NCI-H1092 treated with DMSO at 0.1 percent for 48 hours (cell line): ENCODE measurements around the gene ALPG.
"Not testable (repeated sequence)": the region's sequence is repeated elsewhere in the genome, so short reads cannot be mapped to it uniquely, and the experiment has no call there.

Experiments
- DNase-seq: peaks from one replicate; lab custom pipeline; 2025; lab: John Stamatoyannopoulos, UW

Gene ALPG

DNA sequence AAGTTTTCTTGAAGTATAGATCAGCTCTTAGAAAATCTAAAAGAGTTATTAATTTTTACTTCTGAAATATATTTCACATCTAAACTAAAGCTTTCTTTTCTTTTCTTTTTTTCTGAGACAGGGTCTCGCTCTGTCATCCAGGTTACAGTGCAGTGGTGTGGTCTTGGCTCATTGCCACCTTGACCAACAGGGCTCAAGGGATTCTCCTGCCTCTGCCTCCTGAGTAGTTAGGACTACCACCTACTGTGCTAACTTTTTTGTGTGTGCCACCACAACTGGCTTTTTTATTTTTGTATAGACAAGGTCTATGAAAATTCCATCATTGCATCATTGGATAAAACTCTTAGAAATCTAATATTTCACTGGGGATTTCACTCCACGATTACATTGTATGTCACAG, 10.0 kb upstream of the ALPG start:
- no peak for DNase-seq

DNA sequence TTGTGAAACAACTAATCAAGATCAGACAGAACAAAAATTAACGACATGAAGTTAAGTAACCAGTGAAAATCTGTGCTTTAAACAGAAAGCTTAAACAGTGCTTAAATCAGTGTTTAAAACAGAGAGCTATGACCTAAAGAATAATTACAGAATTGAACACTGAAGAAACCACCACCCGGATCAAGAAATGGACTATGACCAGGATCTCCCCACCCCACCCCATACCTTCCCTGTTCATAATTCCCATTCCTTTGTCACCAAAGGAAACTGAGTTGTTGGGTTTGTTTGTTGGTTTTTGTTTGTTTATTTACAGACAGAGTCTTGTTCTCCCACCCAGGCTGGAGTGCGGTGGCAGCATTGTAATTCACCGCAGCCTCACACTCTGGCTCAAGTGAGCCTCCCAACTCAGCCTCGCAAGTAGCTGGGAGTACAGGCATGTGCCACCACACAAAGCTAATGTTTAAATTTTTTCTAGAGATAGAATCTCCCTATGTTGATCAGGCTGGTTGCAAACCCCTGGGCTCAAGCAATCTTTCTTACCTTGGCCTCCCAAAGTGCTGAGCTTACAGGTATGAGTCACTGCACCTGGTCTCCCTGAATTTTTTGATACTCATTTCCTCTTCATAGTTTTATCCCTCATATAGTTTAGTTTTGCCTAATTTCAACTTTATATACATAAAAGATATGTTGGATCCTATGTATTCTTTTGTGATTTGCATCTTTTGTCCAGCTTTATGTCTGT, 8.2 kb upstream of the ALPG start:
- no peak for DNase-seq

GRCh38 chr2:232400256-232401015, 6.2 kb upstream of the ALPG start:
- DNase-seq = no peak

GRCh38 chr2:232402518-232402917, 4.1 kb upstream of the ALPG start:
- no peak for DNase-seq

GRCh38 chr2:232405943-232406510, 617 bp upstream of the ALPG start:
- no peak for DNase-seq

DNA sequence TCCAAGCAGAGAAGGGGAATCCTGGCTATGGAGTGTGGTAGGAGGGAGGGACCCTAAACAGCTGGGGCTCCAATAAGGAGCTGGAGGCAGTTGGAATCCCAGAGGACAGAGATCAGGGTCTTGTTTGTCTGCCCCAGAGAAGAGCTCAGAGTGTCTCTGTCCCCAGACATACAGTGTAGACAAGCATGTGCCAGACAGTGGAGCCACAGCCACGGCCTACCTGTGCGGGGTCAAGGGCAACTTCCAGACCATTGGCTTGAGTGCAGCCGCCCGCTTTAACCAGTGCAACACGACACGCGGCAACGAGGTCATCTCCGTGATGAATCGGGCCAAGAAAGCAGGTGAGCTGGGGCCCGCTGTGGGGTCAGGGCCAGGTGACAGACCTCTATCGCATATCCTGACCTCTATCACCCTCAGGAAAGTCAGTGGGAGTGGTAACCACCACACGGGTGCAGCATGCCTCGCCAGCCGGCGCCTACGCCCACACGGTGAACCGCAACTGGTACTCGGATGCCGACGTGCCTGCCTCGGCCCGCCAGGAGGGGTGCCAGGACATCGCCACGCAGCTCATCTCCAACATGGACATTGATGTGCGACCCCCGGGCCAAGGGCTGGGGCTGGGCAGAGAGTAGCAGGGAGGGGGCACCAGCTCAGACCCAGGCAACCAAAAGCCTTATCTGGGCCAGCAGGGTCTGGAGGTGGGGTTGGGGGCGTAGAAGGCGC, 945 bp downstream of the ALPG start:
- not testable (repeated sequence) for DNase-seq

- not testable (repeated sequence) for DNase-seq
These were observed 1.6 kb downstream of the ALPG start for GRCh38 chr2:232408269-232408668.

DNA sequence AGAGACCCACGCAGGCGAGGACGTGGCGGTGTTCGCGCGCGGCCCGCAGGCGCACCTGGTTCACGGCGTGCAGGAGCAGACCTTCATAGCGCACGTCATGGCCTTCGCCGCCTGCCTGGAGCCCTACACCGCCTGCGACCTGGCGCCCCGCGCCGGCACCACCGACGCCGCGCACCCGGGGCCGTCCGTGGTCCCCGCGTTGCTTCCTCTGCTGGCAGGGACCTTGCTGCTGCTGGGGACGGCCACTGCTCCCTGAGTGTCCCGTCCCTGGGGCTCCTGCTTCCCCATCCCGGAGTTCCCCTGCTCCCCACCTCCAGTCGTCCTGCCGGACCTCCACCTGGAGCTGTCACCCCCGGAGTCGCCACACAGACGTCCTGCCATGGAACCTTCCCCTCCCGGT, 3.0 kb downstream of the ALPG start:
- DNase-seq = not testable (repeated sequence)

DNA sequence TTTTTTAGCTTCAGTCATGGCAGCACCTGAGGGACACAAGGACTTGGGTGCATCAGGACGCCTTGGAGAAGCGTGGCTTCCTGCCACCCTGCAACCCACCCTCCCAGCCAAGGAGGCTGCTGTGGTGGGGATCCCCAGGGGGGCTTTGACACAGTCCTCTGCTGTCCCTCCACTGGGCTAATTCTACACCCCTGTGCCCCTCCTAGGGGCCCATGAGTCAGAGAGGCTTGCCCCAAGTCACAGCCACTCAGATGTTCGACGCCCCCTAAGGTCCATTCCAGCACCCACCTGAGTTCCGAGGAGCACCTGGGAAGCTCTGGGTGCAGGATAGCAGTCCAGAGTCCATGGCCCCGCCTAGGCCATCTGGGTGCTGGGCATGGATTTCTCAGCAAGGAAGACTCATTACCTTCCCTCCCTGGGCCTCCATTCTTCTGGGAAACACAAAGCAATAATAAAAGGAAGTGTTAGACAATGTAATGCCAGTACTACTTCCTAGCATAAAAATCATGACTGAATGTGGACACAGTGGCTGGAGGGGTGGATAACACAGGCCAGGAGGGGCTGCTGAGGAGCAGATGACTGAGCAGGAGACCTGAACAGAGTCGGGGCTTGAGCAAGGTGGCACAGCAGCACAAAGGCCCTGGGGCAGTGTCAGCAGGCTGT, 3.7 kb downstream of the ALPG start:
- no peak for DNase-seq

DNA sequence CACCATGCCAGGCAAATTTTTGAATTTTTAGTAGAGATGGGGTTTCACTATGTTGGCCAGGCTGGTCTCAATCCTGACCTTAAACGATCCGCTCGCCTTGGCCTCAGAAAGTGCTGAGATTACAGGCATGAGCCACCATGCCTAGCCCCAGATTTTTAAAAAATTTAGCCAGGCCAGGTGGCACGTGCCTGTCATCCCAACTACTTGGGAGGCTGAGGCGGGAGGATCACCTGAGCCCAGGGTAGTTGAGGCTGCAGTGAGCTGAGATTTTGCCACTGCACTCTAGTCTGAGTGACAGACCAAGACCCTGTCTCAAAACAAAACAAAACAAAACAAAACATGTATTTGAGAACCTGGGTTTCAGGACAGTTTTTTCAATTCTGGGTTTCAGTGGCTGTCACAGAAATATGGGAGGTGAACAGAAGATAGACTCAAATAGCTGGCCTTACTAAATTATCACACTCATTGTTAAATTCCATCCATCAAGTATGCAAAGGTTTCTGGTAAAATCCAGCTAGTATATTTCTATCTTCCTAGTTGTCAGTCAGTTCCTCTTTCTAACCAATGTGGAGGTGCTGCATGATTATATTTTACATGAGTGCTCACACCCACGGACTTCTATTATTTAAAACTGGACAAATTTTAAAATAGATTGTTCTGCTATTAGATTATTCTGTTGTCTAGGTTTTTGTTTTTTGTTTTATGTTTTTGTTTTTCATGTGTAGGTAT, 5.4 kb downstream of the ALPG start:
- DNase-seq = no peak

DNA sequence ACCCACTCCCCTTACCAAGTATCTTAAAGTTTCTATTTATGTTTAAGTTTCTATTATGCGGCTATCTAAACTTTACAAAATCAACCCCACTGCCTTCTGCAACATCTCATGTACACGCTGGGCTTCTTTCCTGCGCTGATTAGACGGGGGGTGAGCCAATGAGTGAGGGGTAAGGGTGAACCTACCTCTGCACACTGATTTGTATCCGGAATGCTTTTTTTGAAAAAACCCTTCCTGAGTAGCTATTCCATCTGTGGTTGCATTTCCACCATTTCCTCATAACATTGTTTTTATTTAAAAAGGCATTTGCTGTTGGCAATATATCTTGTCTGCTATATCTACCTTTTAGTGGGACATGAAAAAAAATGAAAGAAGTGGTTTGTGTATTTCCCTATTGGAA, 6.3 kb downstream of the ALPG start:
- DNase-seq = no peak

DNA sequence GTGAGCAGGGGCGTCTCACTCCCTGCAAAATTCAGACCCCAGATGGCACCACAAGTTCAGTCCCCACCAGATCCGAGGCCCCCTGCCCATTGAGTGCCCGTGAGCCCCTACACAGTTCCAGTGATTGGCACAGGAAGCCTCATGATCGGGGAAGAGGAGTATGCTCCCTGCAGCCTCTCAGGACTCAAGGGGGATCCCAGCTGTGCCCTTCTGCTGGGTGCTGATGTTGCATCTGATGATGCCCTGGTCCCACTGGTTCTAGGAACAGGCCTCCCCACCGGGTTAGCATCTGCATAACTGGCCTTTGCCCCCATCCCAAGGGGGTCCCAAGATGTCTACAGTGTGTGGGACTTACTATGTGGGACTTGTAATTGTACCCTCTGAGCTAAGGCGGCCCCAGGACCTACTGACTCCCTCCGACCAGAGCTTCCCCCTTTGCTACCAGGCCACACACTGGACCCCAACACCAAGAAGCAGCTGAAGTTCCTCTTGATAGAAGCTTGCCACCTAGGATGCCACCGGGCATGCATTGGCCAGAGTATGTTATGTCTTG, 8.6 kb downstream of the ALPG start:
- DNase-seq = no peak

DNA sequence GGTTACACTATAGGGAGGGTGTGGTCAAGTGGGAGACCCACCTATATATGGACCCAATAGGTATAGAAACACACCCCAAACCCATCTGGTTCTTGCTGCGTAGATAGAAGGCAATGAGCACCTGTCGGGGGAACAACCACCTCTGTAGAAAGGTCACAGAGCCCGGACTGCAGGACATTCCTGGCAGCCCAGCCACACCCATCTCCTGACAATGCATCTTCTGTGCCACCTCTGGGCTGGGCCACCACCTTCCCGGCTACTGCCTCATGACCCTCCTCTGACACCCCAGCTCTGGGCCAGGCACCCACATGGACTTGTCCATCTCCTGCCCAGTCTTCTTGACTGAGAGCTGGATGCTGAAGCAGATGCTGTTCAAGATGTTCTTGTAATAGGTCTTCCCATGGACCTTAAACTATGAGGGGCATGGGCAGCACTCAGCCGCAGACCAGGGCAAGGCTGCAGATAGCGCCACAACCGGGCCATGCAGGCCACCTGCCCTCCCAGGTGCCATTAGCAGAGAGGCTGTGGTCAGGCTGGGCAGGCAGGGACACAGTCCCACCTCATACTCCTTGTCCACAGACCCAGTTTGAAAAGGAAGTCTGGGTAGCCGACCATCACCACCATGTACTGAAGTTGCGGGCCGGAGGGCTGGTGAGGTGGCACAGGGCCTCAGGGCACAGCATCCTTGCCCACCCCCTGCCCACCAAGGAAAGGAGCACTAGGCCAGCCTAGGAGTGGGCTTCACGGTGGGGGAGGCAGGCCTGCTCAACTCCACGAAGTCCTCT, 9.3 kb downstream of the ALPG start:
- DNase-seq = no peak

- no peak for DNase-seq
These were observed 10.2 kb downstream of the ALPG start for GRCh38 chr2:232416521-232417470.

DNA sequence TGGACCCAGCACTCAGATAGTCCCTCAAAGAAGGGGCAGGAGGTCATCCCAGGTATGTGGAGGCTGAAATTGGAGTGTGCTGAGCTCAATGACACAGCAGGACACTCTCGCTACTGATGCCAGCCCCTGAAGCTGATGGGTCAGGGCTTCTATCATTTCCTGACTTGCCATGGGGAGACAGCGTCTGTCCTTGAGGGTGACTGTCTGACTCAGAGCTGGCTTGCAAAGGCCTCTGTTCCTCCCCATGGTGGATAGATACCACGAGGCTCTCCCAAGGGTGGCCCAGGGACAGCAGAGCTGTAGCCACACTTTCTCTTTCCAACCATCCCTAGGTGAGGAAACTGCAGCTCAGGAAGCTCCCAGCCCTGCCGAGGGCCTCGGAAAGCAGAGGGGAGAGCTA, 10.8 kb downstream of the ALPG start:
- no peak for DNase-seq

DNA sequence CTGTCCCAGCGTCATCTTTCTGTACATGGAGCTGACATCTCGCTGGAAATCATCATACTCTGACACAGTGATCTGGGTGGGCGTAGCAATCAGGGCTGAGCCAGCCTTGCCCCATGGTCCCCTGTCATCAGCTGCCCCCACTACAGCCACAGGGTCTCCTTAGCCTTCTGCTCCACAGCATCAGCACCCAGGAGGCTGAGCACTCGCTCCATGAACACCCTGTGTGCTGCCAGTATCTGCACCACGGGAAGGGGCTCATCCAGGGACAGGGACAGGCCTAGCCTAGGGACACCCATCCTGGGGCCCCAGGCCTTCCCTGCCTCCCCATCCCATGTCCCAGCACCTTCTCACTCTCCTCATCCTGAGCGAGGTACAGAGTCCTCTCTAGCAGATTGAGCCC, 11.4 kb downstream of the ALPG start:
- no peak for DNase-seq

- DNase-seq = no peak
These were observed 12.0 kb downstream of the ALPG start for GRCh38 chr2:232418466-232419244.
